ENCODE data around the gene KCNN4.

- no peak for TF ChIP-seq CTCF (IDR thresholded peaks at IDR 0.05; ENCODE audit: borderline replicate concordance, extremely low read depth, low read length, poor library complexity, severe bottlenecking)
- no peak for TF ChIP-seq EZH2 (IDR thresholded peaks at IDR 0.05; ENCODE audit: borderline replicate concordance, low read depth, low read length, severe bottlenecking)
These were observed 42.0 kb downstream of the KCNN4 start for GRCh38 chr19:43738780-43739211.

Measured in DND-41 (cell line).